MCF 10A (cell line): ENCODE results near the gene CRTC2. TPM values are rescaled to one million over a fixed set of nuclear protein-coding genes. Genes with fewer than 3 reads are reported as not detected.

Source experiments
- BruUV-seq: library from RNA; stranded (reverse); fragments of 400-500 nt; replicated peaks from 2 replicates; lab custom pipeline; 2021; lab: Mats Ljungman, UMichigan
- CTCF ChIA-PET: fragments of 300-600 bp; sonication (Branson Sonifier 250); formaldehyde crosslinking; extraction: SDS; loops from one replicate; lab custom pipeline; 2021; ENCODE audit warnings: antibody characterized with exemption, inconsistent platforms; lab: Yijun Ruan, JAX
- POLR2A ChIA-PET: fragments of 300-600, 350-650 bp; sonication (Branson Sonifier 250); formaldehyde crosslinking; extraction: SDS; loops from one replicate; lab custom pipeline; 2020; ENCODE audit warnings: antibody characterized with exemption, inconsistent platforms; lab: Yijun Ruan, JAX
- DNase-seq: peaks from one replicate; pipeline ENCODE4 v3.0.0-alpha.2; 2018; ENCODE audit not compliant: unreplicated experiment
- H3K27ac Mint-ChIP-seq: one replicate; pipeline ENCODE4 v1.8.0; 2022; ENCODE audit warnings: mild to moderate bottlenecking, low read depth, mixed read lengths; ENCODE audit not compliant: unreplicated experiment
- H3K27me3 Mint-ChIP-seq: one replicate; pipeline ENCODE4 v1.8.0; 2022; ENCODE audit warnings: mixed read lengths; ENCODE audit not compliant: insufficient read depth, unreplicated experiment
- H3K36me3 Mint-ChIP-seq: one replicate; pipeline ENCODE4 v1.8.0; 2022; ENCODE audit warnings: mild to moderate bottlenecking, moderate library complexity, mixed read lengths; ENCODE audit not compliant: insufficient read depth, unreplicated experiment
- H3K4me1 Mint-ChIP-seq: one replicate; pipeline ENCODE4 v1.8.0; 2022; ENCODE audit warnings: mixed read lengths; ENCODE audit not compliant: insufficient read depth, unreplicated experiment
- H3K4me3 Mint-ChIP-seq: one replicate; pipeline ENCODE4 v1.8.0; 2022; ENCODE audit warnings: mild to moderate bottlenecking, moderate library complexity, mixed read lengths; ENCODE audit not compliant: unreplicated experiment
- H3K9me3 Mint-ChIP-seq: one replicate; pipeline ENCODE4 v1.8.0; 2022; ENCODE audit warnings: mixed read lengths; ENCODE audit not compliant: unreplicated experiment
- intact Hi-C: fragments of 100-400 bp; cut with micrococcal nuclease; formaldehyde crosslinking; loops from 2 replicates; pipeline ENCODE4 v1.14.1; 2022
- total RNA-seq: library from RNA; stranded (reverse); gene quantifications from 2 replicates; pipeline ENCODE4 v1.2.3, GENCODE V29; 2022
- TF ChIP-seq, protein P1 (sequence below): fragments of 200-600 bp; IDR thresholded peaks from one replicate; pipeline ENCODE4 v1.8.0; 2022; ENCODE audit warnings: antibody characterized with exemption, mild to moderate bottlenecking; ENCODE audit not compliant: unreplicated experiment

CRTC2 gene
- total RNA-seq, 1 experiment from 2014 or later: 47.0 TPM

DNA sequence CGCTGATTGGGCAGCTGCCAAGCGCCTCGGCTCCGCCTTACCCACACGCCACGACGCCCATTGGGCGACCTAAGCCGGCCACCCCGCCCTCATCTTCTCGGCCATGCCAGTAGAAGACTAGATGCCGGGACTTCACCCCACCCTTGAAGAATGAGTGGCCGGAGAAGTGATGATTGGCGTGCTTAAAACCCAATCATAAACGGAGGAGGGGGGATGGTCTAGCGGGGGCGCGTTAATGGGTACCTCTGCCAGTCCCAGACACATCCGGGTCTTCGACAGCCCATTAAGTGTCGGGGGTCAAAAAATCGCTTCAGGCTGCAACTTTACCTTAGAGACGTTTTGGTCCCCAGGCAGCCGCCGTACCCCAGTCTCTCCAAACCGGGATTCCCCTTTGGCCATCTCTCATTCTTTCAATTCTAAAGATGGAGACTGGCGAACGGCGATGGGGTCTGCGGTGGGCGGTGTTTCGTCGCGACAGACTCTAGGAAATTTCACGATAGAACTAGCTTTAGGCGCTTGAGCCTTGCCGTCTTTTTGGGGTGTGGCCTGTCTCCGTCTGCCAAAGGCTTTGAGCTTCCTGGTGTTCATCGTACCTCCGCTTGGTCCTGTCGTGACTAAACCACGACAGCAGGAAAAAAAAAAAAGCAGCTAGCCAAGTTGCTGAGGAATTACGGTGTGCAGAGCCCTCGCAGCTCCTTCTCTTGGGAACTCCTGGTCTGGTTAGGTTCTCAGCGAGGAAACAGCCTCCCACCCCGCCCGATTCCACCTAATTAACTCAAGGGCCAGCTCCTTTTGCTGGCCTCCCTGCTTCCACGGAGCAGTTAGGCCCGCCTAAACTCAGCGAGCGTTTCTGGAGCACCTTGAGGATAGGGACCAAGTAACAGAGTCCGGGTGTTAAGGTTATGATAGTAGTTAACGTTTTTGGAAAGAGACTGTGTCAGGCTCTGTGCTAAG lies 35.2 kb downstream of the CRTC2 start, which contains the start of gene GATAD2B:
Gene GATAD2B, minus strand, starts transcription at position 1 of the 954 bp plus-strand sequence. CDS start 94,625 bp downstream, outside the sequence.
- intact Hi-C loops: loop anchor here (1.0 to 2.0 kb wide), 4 partner anchors 23 to 126 kb away; partner anchors contain the start of genes CREB3L4, DENND4B and RAB13
- peak within 1 kb of the TSS; percentile 74 for H3K27ac Mint-ChIP-seq
- ChIA-PET POLR2A (interaction anchor here (0.7 to 7.8 kb wide), 49 partner anchors 10 to 496 kb away, joined by 3 to 117 read pairs (median 6); partner anchors contain the start of genes CREB3L4, CRTC2, DENND4B and INTS3), CTCF (interaction anchor here (0.5 to 4.9 kb wide), 12 partner anchors 13 to 516 kb away, joined by 3 to 41 read pairs (median 4); partner anchors contain the start of genes CREB3L4, DENND4B and RAB13)
- peak; percentile 100 for DNase-seq
- H3K27me3 Mint-ChIP-seq: no peaks in the 10 kb centered on the region
- TF ChIP-seq, protein P1, sequence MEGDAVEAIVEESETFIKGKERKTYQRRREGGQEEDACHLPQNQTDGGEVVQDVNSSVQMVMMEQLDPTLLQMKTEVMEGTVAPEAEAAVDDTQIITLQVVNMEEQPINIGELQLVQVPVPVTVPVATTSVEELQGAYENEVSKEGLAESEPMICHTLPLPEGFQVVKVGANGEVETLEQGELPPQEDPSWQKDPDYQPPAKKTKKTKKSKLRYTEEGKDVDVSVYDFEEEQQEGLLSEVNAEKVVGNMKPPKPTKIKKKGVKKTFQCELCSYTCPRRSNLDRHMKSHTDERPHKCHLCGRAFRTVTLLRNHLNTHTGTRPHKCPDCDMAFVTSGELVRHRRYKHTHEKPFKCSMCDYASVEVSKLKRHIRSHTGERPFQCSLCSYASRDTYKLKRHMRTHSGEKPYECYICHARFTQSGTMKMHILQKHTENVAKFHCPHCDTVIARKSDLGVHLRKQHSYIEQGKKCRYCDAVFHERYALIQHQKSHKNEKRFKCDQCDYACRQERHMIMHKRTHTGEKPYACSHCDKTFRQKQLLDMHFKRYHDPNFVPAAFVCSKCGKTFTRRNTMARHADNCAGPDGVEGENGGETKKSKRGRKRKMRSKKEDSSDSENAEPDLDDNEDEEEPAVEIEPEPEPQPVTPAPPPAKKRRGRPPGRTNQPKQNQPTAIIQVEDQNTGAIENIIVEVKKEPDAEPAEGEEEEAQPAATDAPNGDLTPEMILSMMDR: no peak
- no peaks in the 10 kb centered on the region for H3K9me3 Mint-ChIP-seq
- H3K36me3 Mint-ChIP-seq: peaks cover 18% of the 10 kb centered on the region
- H3K4me1 Mint-ChIP-seq: peaks cover 34% of the 10 kb centered on the region
- peak within 1 kb of the TSS; percentile 74 for H3K4me3 Mint-ChIP-seq
- TSS peak; percentile 92 for BruUV-seq

DNA sequence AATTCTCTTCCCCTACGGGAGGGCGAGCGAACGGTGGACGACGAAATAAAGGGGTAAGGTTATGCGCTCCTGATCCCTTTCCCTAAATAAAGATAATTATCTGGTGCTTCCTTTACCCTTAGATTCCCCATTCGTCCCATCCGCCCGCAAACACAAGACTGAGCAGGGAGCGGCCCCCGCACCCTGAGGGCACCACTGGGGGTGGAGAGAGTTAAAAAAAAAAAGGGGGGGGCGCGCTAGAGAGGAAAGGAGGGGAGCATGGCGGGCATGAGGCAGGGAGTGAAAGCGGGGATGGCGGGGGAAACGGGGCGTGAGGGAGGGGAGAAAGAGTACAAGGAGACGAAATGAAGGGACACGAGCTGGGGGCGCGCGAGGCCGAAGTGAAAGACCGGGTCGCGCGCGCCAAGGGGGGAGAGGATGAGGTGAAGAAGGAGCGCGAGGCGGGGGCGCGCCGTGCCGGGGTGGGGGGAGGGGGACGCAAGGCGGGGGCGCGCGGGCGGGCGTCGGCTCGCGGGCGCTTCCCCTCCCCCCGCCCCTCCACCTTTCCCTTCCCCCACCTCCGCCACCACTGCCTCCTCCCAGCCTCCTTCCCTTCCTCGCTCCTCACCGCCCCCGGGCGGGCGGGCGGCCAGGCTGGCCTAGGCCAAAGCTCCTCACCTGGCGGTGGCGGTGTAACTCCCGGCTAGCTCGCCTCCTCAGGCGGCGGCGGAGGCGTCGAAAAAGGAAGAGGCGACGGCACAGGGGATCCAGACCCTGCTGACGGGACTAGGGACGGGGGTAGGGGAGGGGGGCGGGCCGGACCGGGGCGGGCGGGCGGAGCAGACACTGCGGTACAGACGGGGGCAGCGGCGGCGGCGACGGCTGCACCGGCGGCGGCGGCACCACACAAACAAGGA lies 36.1 kb downstream of the CRTC2 start:
- H3K27ac Mint-ChIP-seq: peak overlapping the region; percentile 74
- no peaks in the 10 kb centered on the region for H3K9me3 Mint-ChIP-seq
- no peaks in the 10 kb centered on the region for H3K27me3 Mint-ChIP-seq
- DNase-seq: peak; percentile 84
- peaks cover 41% of the 10 kb centered on the region for H3K4me1 Mint-ChIP-seq
- ChIA-PET CTCF (interaction anchor here (0.6 to 5.6 kb wide), 21 partner anchors 8 to 267 kb away, joined by 3 to 41 read pairs (median 6); partner anchors contain the start of genes CREB3L4, DENND4B and RAB13), POLR2A (interaction anchor here (0.6 to 7.8 kb wide), 46 partner anchors 9 to 386 kb away, joined by 3 to 117 read pairs (median 5); partner anchors contain the start of genes CREB3L4, CRTC2, DENND4B and INTS3)
- no TSS peak for BruUV-seq
- TF ChIP-seq, protein P1: peak; percentile 11
- peaks cover 18% of the 10 kb centered on the region for H3K36me3 Mint-ChIP-seq
- intact Hi-C loops: loop anchor here (2.0 kb wide), 2 partner anchors 44 to 64 kb away; partner anchors contain the start of genes CREB3L4 and RAB13
- H3K4me3 Mint-ChIP-seq: peak overlapping the region; percentile 74

DNA sequence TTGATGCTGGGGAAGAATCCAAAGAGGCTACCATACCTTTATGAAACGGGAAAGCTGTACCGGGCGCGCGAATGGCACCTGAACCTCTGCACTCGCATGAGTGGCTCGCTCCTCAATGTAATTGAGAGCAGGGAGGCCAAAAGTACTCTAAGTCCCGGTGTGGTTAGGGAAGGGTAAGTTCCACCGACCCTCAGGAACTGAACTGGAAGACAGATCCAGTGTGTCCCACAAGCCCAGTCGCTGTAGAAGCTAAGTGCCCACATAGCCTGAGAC lies 36.7 kb downstream of the CRTC2 start:
- peaks cover 41% of the 10 kb centered on the region for H3K4me1 Mint-ChIP-seq
- intact Hi-C loops: loop anchor here (2.0 kb wide), 2 partner anchors 45 to 65 kb away; partner anchors contain the start of genes CREB3L4 and RAB13
- TF ChIP-seq, protein P1: no peak
- ChIA-PET CTCF (interaction anchor here (0.6 to 5.6 kb wide), 19 partner anchors 9 to 244 kb away, joined by 3 to 41 read pairs (median 6); partner anchors contain the start of genes CREB3L4, DENND4B and RAB13), POLR2A (interaction anchor here (0.6 to 7.8 kb wide), 28 partner anchors 8 to 386 kb away, joined by 3 to 117 read pairs (median 5); partner anchors contain the start of genes CREB3L4, CRTC2, DENND4B and JTB)
- peak overlapping the region; percentile 74 for H3K27ac Mint-ChIP-seq
- H3K27me3 Mint-ChIP-seq: no peaks in the 10 kb centered on the region
- BruUV-seq: TSS peak; percentile 34
- peaks cover 18% of the 10 kb centered on the region for H3K36me3 Mint-ChIP-seq
- DNase-seq: peak; percentile 43
- no peaks in the 10 kb centered on the region for H3K9me3 Mint-ChIP-seq
- H3K4me3 Mint-ChIP-seq: peak overlapping the region; percentile 74
